HG02763 (cell line): ENCODE results near the gene GAPVD1.
"Not testable (repeated sequence)": the region's sequence is repeated elsewhere in the genome, so short reads cannot be mapped to it uniquely, and the experiment has no call there.

Source experiments
- ATAC-seq: cut with Tn5 transposase; IDR thresholded peaks from one replicate; pipeline ENCODE4 v1.9.1; 2021; ENCODE audit warnings: mild to moderate bottlenecking, moderate library complexity; ENCODE audit not compliant: unreplicated experiment

The GAPVD1 gene

GRCh38 chr9:125261501-125262293 is at the start of gene GAPVD1:
Gene GAPVD1, plus strand, starts transcription at chr9:125261826. Its CDS starts 37,096 bp downstream, at chr9:125298922.
- ATAC-seq: peak; percentile 95

DNA sequence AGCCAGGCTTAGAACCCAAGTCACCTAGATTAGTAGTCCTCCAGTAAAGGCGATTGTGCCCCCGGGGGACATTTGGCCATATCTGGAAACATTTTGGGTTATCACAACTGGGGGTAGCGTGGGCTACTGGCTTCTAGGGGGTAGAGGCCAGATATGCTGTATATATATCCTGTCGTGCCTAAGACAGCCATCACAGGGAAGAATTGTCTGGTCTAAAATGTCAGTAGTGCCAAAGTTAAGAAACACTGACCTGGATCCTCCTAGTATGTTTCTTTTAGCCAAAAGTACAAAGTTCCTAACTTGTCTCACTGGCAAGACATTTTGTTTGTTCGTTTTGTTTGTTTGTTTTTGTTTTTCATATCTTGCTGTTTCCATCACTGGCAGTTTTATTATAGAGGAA is 47.4 kb upstream of the GAPVD1 start:
- ATAC-seq: no peak

DNA sequence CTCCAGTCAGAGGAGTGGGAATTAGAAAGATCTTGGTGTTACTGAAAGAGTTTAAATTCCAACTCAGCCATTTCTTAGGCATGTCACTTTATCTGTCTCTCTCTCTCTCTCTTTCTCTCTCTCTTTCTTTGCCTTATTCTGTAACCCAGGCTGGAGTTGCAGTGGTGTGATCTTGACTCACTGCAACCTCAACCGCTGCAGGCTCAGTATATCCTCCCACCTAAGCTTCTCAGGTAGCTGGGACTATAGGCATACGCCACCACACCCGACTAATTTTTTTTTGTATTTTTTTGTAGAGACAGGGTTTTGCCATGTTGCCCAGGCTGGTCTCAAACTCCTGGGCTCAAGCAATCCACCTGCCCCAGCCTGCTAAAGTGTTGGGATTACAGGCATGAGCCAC is 43.0 kb upstream of the GAPVD1 start:
- ATAC-seq: no peak

DNA sequence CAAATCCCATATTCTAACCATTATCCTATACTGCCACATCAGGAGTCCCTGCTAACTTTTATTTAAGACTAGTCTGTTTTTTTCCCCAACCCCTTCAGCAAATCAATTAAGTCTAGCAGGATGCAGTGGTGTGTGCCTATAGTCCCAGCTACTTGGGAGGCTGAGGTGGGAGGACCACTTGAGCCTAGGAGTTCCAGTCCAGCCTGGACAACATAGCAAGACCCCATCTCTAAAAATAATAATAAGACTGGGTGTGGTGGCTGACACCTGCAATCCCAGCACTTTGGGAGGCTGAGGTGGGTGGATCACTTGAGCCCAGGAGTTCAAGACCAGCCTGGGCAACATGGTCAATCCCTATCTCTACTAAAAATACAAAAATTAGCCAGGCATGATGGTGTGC is 36.8 kb upstream of the GAPVD1 start:
- not testable (repeated sequence) for ATAC-seq

DNA sequence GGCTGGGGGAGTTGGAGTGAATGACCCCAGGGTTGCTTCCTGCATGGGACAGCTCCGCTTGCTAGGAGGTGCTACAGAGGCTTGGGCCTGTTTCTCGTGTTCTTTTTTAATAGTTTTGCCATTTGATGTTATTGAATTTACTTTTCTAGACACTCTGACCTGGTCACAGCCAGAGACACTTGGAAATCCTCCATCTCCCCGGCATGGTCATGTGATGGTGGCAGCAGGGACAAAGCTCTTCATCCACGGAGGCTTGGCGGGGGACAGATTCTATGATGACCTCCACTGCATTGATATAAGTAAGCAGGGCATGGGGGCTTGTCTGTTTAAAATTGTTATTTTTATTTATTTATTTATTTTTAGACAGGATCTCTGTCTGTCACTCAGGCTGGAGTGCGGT is 33.9 kb upstream of the GAPVD1 start:
- no peak for ATAC-seq

- no peak for ATAC-seq
These were observed 27.9 kb upstream of the GAPVD1 start for GRCh38 chr9:125233678-125234077.

GRCh38 chr9:125234099-125234498 is 27.5 kb upstream of the GAPVD1 start:
- not testable (repeated sequence) for ATAC-seq

GRCh38 chr9:125235804-125236519 is 25.7 kb upstream of the GAPVD1 start:
- ATAC-seq: no peak

- not testable (repeated sequence) for ATAC-seq
These were observed 25.0 kb upstream of the GAPVD1 start for GRCh38 chr9:125236520-125237159.

DNA sequence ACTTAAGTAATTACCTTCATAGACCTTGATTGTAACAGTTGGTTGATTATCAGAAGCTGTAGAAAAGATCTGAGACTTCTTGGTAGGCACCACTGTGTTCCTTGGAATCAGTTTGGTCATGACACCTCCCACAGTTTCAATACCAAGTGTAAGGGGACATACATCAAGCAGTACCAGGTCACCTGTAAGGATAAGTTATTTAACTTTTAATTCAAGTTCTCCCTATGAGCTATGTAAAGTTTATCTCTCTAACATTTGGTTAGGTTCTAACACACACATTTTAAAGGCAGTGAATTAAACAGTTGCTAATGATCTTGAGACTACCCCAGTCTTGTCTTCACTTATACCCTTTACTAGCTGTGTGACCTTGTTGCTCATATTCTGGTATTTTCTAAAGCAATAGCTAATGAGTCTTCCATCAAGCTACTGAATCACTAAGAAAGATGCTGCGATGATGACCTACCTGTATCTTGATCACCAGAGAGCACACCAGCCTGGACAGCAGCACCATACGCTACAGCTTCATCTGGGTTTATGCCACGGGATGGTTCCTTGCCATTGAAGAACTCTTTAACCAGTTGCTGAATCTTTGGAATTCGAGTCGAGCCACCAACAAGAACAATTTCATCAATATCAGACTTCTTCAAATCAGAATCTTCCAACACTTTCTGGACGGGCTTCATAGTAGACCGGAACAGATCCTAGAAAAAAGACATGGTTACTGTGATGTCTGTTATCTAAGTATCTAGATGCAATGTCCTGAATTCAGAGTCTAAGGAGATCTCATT is 23.3 kb upstream of the GAPVD1 start:
- no peak for ATAC-seq

- ATAC-seq: no peak
These were observed 22.6 kb upstream of the GAPVD1 start for GRCh38 chr9:125238915-125239446.

DNA sequence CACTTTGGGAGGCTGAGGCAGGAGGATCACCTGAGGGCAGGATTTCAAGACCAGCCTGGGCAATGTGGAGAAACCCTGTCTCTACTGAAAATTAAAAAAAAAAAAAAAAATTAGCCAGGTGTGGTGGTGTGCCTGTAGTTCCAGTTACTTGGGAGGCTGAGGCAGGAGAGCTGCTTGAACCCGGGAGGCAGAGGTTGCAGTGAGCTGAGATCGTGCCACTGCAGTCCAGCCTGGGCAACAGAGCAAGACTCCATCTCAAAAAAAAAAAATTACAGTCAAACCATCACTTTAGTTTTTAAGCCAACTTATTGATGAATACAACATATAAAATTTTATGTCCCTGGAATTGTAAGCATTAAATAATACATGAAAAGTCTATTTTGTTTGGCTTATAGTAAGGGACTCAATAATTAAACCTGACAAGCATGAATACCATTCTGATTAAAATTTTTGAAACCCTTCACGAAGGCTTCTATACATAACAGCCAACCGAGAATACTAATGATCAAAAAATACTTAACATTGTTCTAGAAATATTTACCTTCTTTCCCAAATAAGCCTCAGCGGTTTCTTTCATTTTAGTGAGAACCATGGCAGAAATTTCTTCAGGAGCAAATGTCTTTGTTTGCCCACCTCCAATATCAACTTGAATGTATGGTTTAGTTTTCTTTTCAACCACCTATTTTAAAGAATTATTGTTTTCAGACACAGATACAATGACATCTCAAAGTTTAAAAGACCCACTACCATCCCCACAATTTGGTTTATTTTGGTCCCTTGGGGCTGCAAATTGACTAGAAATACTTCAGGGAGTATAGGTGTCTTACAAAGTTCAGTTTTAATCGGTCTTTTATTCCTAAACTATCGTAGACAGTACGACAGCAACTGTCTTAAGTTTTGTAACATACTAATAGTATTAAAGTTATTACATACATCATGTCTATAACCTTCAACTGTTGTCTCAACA is 21.7 kb upstream of the GAPVD1 start:
- ATAC-seq: no peak

GRCh38 chr9:125240649-125240999 is 21.0 kb upstream of the GAPVD1 start:
- peak; percentile 18 for ATAC-seq

DNA sequence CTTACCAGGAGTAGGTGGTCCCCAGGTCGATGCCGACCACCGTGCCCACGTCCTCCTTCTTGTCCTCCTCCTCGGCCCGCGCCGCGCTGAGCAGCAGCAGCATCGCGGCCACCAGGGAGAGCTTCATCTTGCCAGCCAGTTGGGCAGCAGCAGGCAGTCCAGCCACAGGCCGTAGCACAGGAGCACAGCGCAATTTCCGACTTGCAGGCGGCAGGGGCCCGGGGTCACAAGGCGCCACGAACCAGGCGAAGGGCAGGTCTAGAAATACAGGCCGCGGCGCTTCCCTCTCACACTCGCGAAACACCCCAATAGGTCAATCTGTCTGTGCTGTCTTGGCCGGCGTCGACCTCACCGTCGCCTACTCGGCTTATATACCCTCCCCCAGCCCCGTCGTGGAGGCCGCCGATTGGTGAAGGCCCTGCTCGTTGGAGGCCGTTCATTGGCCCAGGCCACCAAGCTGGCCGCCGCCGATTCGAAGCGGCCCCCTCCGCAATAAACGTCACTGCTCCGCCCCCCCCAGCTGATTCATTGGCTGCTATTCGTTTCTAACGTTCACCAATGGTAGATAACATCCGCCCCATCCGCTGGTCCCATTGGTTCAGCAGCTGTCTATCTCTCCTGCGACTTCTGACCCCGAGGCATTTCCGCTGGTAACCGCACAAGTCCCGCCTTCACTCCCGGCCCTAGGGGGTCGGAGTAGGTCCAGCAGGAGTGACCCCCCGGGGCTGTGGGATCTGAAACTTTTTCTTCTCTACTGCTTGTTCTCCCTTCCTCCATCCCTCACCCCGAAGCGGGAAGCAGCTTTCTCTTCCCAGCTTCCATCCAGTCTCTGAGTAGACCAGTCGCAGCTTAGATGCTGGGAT is 20.4 kb upstream of the GAPVD1 start, which contains the start of gene HSPA5:
HSPA5 (minus strand) TSS at position 344 of the 863 bp plus-strand sequence; CDS start at position 127, 217 bp downstream.
- ATAC-seq: peak; percentile 92

DNA sequence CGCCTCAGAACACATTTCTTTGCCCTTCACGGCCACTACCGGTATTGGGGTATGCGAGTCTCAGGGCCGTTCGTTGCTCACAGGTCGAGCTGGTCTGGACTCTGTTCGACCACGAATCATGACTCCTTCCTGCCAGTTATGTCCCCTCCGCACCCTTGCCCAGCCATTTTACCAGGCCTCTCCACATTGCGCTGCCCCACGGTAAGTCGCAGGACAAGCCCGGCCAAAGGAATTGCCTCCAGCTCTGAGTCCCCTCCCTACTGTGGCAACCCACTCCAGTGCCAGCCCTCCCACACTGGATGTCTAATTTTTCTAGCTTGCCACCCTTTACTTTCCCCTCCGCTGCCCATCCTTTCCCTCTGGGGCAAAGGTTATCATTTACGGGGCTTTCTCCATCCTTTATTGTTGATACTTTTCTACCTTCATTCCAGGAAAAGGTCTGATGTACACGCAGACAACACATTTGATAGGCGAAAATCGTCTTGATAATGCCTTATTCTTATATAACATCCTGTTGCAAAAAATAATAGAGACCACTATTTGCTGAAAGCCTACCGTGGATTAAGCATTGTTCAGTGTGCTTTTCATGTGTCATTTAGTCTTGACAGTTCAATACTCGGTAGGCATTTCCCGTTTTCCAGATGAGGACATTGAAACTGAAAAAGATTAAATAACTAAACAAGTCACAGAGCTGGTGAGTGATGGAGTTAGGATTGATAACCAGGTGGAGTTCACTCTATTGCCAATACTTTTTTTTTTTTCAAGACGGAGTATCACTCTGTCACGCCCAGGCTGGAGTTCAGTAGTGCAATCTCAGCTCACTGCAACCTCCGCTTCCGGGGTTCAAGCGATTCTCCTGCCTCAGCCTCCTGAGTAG is 19.5 kb upstream of the GAPVD1 start:
- ATAC-seq: peak; percentile 14

DNA sequence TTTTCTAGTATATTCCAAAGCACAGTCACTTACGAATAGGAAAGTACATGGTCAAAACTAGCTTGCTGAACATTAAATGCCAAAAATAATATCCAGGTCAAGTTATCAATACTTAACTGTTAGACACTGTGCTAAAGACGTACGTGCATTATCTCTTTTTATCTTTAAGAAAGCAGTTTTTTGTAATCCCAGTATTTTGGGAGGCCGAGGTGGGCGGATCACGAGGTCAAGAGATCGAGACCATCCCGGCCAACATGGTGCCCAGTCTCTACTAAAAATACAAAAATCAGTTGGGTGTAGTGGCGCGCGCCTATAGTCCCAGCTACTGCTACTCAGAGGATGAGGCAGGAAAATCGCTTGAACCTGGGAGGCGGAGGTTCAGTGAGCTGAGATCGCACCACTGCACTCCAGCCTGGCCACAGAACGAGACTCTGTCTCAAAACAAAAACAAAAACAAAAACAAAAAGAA is 17.8 kb upstream of the GAPVD1 start:
- no peak for ATAC-seq

DNA sequence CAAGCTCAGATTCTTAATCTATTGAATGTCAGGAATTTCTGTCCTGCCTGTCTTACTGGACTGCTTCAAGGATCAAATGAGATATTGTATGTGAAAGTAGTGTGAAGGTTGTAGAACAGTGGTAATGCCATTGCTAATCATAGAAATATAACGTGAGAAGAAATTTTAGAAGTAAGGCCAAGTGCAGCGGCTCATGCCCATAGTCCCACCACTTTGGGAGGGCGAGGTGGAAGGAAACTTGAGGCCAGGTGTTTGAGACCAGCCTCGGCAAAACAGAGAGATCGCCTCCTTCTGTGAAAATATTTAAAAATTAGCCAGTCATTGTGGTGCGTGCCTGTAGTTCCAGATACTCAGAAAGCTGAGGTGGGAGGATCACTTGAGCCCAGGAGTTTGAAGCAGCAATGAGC is 15.4 kb upstream of the GAPVD1 start:
- ATAC-seq: no peak
